Heart left ventricle (tissue), 16 donors: ENCODE data around the gene MAP4K4. TPM values are rescaled to one million over a fixed set of nuclear protein-coding genes. Genes with fewer than 3 reads are reported as not detected.
A peak's percentile ranks its signal among the peaks of the same experiment; 100 is the strongest.

Source experiments
- ATAC-seq, 4 donors: fragments of 200-7000 bp; cut with Tn5 transposase; one replicate each; pipeline ENCODE4 v1.9.1; 2020 to 2022; ENCODE audit warnings: moderate library complexity in 4 of 4, mild to moderate bottlenecking in 3 of 4, moderate number of reproducible peaks in 1 of 4
- DNase-seq, 5 donors: peaks; one replicate each; pipeline ENCODE4 v3.0.0-alpha.2; 2020
- H3K27ac ChIP-seq, 12 donors: fragments of 200-600 bp; sonication (generic) in 4 of 12; one replicate each; pipeline versions ENCODE4 v1.5.0 to v1.8.0; 2016 to 2022; ENCODE audit warnings: mild to moderate bottlenecking in 2 of 12
- H3K27me3 ChIP-seq, 9 donors: fragments of 200-600 bp; sonication (generic) in 2 of 9; one replicate each; pipeline versions ENCODE4 v1.5.1 to v1.8.0; 2016 to 2022; ENCODE audit warnings: mild to moderate bottlenecking in 3 of 9
- H3K36me3 ChIP-seq, 9 donors: fragments of 200-600 bp; sonication (generic) in 2 of 9; one replicate each; pipeline versions ENCODE4 v1.5.0 to v1.8.0; 2018 to 2022; ENCODE audit warnings: mild to moderate bottlenecking in 2 of 9
- H3K4me1 ChIP-seq, 12 donors: fragments of 200-600 bp; sonication (generic) in 4 of 12; one replicate each; pipeline versions ENCODE4 v1.5.0 to v1.8.0; 2016 to 2022; ENCODE audit warnings: mild to moderate bottlenecking in 3 of 12
- H3K4me3 ChIP-seq, 12 donors: fragments of 200-600 bp; sonication (generic) in 4 of 12; one replicate each; pipeline versions ENCODE4 v1.5.0 to v1.8.0; 2017 to 2022; ENCODE audit warnings: mild to moderate bottlenecking in 9 of 12, moderate library complexity in 4 of 12
- H3K9me3 ChIP-seq, 12 donors: fragments of 200-600 bp; sonication (generic) in 4 of 12; one replicate each; pipeline versions ENCODE4 v1.5.0 to v1.8.0; 2016 to 2022; ENCODE audit warnings: mild to moderate bottlenecking in 1 of 12
- CTCF ChIP-seq, 12 donors: fragments of 200-600 bp; sonication (generic) in 4 of 12; IDR thresholded peaks; one replicate each; pipeline versions ENCODE4 v1.5.0 to v1.8.0; 2018 to 2022; ENCODE audit warnings: antibody characterized with exemption in 12 of 12, mild to moderate bottlenecking in 5 of 12
- POLR2A ChIP-seq, 2 donors: fragments of 450-650 bp; IDR thresholded peaks; one replicate each; pipeline ENCODE4 v1.6.1; 2017; ENCODE audit warnings: antibody characterized with exemption in 2 of 2, mild to moderate bottlenecking in 2 of 2, moderate library complexity in 2 of 2
- WGBS, 4 donors: extraction: QIAGEN DNeasy Blood & Tissue Kit in 2 of 4; methylation state at CpG; one replicate each; pipeline versions ENCODE4 v1.1.5 to v1.1.7; 2013 to 2018; 5-methylcytosine and 5-hydroxymethylcytosine counted together
- intact Hi-C, 10 donors: fragments of 100-400 bp; cut with DNase I; formaldehyde crosslinking; loops; one replicate each; pipeline versions ENCODE4 v1.11.1 to v1.14.2; 2022
- polyA plus RNA-seq, 2 donors: library from polyadenylated mRNA; stranded (reverse); fragments of 200-250 nt; gene quantifications; one replicate each; pipeline ENCODE4 v1.2.3, GENCODE V29; 2013
- total RNA-seq, 9 donors: library from RNA; depleted of rRNA in 2 of 9; stranded (reverse); fragments of >200 nt in 2 of 9; fragmentation: NEBNext Ultra II Directional in 3 of 9; extraction: Animal tissue kit (Norgen Biotek cat#: 25700) in 3 of 9; gene quantifications; one replicate each; pipeline versions ENCODE4 v1.1.0 to v1.2.4, GENCODE V29; 2016 to 2023
- donor health status: ischemic (EF 13 %, LVEDD 7.1; RV severe dilation, severe dysfunction).
- donor health status: healthy with polysubstance abuse.
- donor health status: DM: no; HTN: yes; CAD: no.
- donor health status: DM: no; HTN: no; CAD: no.
- donor health status: ischemic (EF 25% LVEDD 6.9; RV normal size, moderate dysfunction).
- donor health status: ischemic (EF 25% LVEDD 5.7; RV mildly dilated, moderate dysfunction).
- donor health status: healthy.
- donor health status: DM: yes; HTN: yes; CAD: no.
- donor health status: ischemic (EF 35%, LVEDD 5.7; RV mildly dilated, moderate dysfunction).
- donor health status: nonischemic (EF 11% LVEDD 7.7; RV severe dilation, severe dysfunction).
- donor health status: DM: yes; HTN: yes; CAD: no.
- donor health status: PGD.
- donor health status: ischemic (EF 29% LVEDD 5.4; RV normal size, mild dysfunction).
- donor health status: nonischemic (EF 23%, LVEDD 6.1; RV moderate dilation, normal function).

Gene MAP4K4
- total and polyA plus RNA-seq, 11 donors = 52.7 to 192 (median 114) TPM

DNA sequence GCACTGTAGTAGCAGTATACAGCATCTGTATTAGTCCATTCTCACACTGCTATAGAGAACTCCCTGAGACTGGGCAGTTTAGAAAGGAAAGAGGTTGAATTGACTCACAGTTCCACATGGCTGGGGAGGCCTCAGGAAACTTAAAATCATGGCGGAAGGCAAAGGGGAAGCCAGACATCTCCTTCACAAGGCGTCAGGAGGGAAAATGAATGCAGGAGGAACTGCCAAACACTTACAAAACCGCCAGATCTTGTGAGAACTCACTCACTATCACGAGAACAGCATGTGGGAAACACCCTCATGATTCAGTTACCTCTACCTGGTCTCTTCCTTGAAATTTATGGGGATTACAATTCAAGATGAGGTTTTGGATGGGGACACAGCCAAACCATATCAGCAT is 25.4 kb downstream of the MAP4K4 start:
- intact Hi-C loops = no loop called here

DNA sequence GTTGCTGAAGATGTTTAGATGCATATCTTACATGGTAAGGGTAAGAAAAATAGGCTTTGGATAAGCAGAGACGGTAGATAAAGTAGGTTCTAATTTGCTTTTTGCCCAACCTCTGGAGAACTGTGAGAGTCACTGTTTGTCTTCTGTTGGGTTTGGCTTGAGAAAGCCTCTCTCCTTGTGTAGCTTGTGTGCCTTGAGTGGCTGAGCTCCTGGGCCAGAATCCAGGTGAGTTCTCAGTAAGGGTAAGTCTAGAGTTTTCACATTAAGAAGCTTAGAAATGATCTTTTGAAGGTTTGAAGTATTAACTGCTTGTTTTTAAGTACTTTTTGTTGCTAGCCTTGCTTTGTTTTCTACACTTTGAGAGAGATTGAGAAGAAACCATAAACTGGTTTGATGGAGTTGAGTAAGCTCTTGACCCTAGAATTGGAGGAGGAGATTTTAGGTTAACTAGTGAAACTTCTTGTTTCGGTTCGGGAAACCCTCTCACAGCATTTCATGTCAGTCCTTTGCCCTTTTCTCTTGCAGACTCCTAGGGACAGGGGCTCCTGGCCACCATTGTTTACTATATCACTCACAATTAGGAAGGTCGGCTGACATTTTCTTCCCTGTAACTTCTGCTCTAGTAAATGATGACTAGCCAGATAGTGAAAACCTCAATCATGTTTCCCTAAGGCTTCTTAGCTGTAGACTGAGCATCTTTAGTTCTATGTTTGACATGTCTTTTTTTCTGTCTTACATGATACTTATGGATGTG is 26.0 kb downstream of the MAP4K4 start:
- Histone ChIP-seq H3K9me3 (no peaks in the 10 kb centered on the region), H3K27ac (peak overlapping the region in 1 of 12 donors; percentile 2), H3K4me3 (no peak overlapping the region), H3K27me3 (no peaks in the 10 kb centered on the region), H3K36me3 (no peaks in the 10 kb centered on the region), H3K4me1 (peaks cover 0 to 87% (median 67%) of the 10 kb centered on the region in 12 donors)
- DNase-seq (no peak), ATAC-seq (no peak)
- 77 to 83% (median 78%) methylated on average over 4 of the region's 4 CpGs for whole genome bisulfite sequencing, 4 donors
- intact Hi-C loops = no loop called here
- TF ChIP-seq POLR2A (IDR thresholded peaks at IDR 0.05) (no peak), CTCF (IDR thresholded peaks at IDR 0.05) (no peak)

More for the DNA sequence above, 25.4 kb downstream of the MAP4K4 start:
- H3K4me3 ChIP-seq = no peak overlapping the region
- ATAC-seq = peak in 1 of 4 donors; percentile 5
- no peak for DNase-seq
- H3K27ac ChIP-seq = peak overlapping the region in 1 of 12 donors; percentile 2
- no peak for TF ChIP-seq CTCF (IDR thresholded peaks at IDR 0.05)
- TF ChIP-seq POLR2A (IDR thresholded peaks at IDR 0.05) = no peak
- no peaks in the 10 kb centered on the region for H3K27me3 ChIP-seq
- H3K9me3 ChIP-seq = no peaks in the 10 kb centered on the region
- no peaks in the 10 kb centered on the region for H3K36me3 ChIP-seq
- 59 to 71% (median 67%) methylated on average over 4 of the region's 4 CpGs for WGBS, 4 donors
- H3K4me1 ChIP-seq = peaks cover 0 to 88% (median 65%) of the 10 kb centered on the region in 12 donors

DNA sequence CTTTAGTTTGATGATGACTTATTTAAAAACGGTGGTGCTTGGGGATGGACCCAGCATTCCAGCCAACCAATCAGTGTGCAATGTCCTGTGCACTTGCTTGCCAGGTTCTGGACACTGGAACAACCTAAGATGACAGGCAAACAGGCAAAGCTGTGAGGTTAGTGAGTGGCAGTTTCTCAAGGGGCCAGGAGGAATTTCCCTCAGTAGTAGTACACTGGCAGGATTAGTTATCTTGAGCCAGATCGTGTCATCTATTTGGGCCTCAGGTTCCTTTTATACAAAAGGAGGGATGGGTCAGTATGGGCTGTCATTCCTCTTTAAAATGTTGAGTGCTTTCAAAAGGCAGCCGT is 26.6 kb downstream of the MAP4K4 start:
- H3K4me1 ChIP-seq = peaks cover 0 to 86% (median 63%) of the 10 kb centered on the region in 12 donors
- no peaks in the 10 kb centered on the region for H3K9me3 ChIP-seq
- no peaks in the 10 kb centered on the region for H3K36me3 ChIP-seq
- 18 to 32% (median 27%) methylated on average over 3 of the region's 3 CpGs for WGBS, 4 donors
- no peaks in the 10 kb centered on the region for H3K27me3 ChIP-seq
- intact Hi-C loops = no loop called here
- H3K27ac ChIP-seq = no peak overlapping the region
- ATAC-seq (no peak), DNase-seq (no peak)
- no peak for TF ChIP-seq POLR2A (IDR thresholded peaks at IDR 0.05)
- no peak for TF ChIP-seq CTCF (IDR thresholded peaks at IDR 0.05)
- H3K4me3 ChIP-seq = no peak overlapping the region

DNA sequence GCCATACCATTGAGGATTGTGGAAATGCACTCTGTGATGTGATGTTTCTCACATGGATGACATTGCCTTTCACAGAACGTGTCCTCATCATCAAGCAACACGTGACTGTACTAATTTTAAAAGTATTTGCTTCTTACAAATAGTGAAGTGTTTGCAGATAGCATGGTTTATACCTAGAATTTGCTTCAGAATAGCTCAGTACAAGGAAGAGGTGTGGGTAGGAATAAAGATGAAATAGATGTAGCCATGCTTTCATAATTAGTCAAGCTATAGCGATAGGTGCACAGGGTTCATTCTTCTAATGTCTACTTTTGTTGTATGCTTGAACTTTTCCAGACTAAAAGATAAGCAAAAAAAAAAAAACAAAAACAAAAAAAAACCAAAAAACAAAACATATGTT is 27.5 kb downstream of the MAP4K4 start:
- WGBS, 4 donors = 52 to 73% (median 56%) methylated on average over 3 of the region's 3 CpGs
- Histone ChIP-seq H3K36me3 (no peaks in the 10 kb centered on the region), H3K27me3 (no peaks in the 10 kb centered on the region), H3K4me1 (peaks cover 0 to 91% (median 71%) of the 10 kb centered on the region in 12 donors), H3K9me3 (no peaks in the 10 kb centered on the region), H3K4me3 (no peak overlapping the region), H3K27ac (no peak overlapping the region)
- DNase-seq = no peak
- TF ChIP-seq POLR2A (IDR thresholded peaks at IDR 0.05) (no peak), CTCF (IDR thresholded peaks at IDR 0.05) (no peak)
- intact Hi-C loops = no loop called here
- ATAC-seq = no peak
